Lower leg skin (tissue), 4 donors: Measurements from ENCODE around the gene PDE7B. TPM values are rescaled to one million over a fixed set of nuclear protein-coding genes. Genes with fewer than 3 reads are reported as not detected.

Experiments used
- DNase-seq, 2 donors: peaks; one replicate each; pipeline ENCODE4 v3.0.0-alpha.2; 2019; ENCODE audit warnings: low spot score in 2 of 2
- H3K4me3 ChIP-seq: fragments of 200-600 bp; sonication (generic); 2 replicates; pipeline ENCODE4 v1.5.1; 2017; ENCODE audit warnings: mild to moderate bottlenecking, low read depth; ENCODE audit not compliant: poor library complexity, severe bottlenecking
- POLR2A ChIP-seq, 2 donors: fragments of 450-650 bp; IDR thresholded peaks; one replicate each; pipeline ENCODE4 v1.6.1; 2016 to 2017; ENCODE audit warnings: antibody characterized with exemption in 2 of 2, mild to moderate bottlenecking in 1 of 2, moderate library complexity in 1 of 2
- WGBS, 2 donors: methylation state at CpG; one replicate each; pipeline ENCODE4 v1.1.5; 2018; 5-methylcytosine and 5-hydroxymethylcytosine counted together
- intact Hi-C: fragments of 100-400 bp; cut with DNase I; formaldehyde crosslinking; loops from one replicate; pipeline ENCODE4 v1.15.0; 2023; ENCODE audit warnings: low total_unique reads
- total RNA-seq, 4 donors: library from RNA; depleted of rRNA; stranded (reverse); fragments of >200 nt; gene quantifications; one replicate each; pipeline ENCODE4 v1.1.0, GENCODE V29; 2016
- TF ChIP-seq, protein P1 (sequence below), 3 donors: fragments of 450-650 bp; IDR thresholded peaks; one replicate each; pipeline ENCODE4 v1.5.1; 2016; ENCODE audit warnings: antibody characterized with exemption in 3 of 3, mild to moderate bottlenecking in 3 of 3, moderate library complexity in 2 of 3

The PDE7B gene
- total RNA-seq, 4 donors from 2014 or later = 0.30 to 1.5 (median 0.89) TPM

GRCh38 chr6:136209496-136209895, 358.0 kb downstream of the PDE7B start:
- TF ChIP-seq POLR2A (IDR thresholded peaks at IDR 0.05) = no peak
- TF ChIP-seq, protein P1, sequence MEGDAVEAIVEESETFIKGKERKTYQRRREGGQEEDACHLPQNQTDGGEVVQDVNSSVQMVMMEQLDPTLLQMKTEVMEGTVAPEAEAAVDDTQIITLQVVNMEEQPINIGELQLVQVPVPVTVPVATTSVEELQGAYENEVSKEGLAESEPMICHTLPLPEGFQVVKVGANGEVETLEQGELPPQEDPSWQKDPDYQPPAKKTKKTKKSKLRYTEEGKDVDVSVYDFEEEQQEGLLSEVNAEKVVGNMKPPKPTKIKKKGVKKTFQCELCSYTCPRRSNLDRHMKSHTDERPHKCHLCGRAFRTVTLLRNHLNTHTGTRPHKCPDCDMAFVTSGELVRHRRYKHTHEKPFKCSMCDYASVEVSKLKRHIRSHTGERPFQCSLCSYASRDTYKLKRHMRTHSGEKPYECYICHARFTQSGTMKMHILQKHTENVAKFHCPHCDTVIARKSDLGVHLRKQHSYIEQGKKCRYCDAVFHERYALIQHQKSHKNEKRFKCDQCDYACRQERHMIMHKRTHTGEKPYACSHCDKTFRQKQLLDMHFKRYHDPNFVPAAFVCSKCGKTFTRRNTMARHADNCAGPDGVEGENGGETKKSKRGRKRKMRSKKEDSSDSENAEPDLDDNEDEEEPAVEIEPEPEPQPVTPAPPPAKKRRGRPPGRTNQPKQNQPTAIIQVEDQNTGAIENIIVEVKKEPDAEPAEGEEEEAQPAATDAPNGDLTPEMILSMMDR (IDR thresholded peaks at IDR 0.05) = no peak
- no peak overlapping the region for H3K4me3 ChIP-seq
- no peak for DNase-seq
- WGBS, 2 donors = 91 to 93% methylated on average over 2 of the region's 2 CpGs
- intact Hi-C loops = no loop called here

GRCh38 chr6:136210398-136211165, 359.1 kb downstream of the PDE7B start:
- H3K4me3 ChIP-seq = no peak overlapping the region
- no peak for DNase-seq
- WGBS, 2 donors = 83 to 85% methylated on average over 13 of the region's 13 CpGs
- no peak for TF ChIP-seq POLR2A (IDR thresholded peaks at IDR 0.05)
- TF ChIP-seq, protein P1 (IDR thresholded peaks at IDR 0.05) = no peak
- intact Hi-C loops = no loop called here

DNA sequence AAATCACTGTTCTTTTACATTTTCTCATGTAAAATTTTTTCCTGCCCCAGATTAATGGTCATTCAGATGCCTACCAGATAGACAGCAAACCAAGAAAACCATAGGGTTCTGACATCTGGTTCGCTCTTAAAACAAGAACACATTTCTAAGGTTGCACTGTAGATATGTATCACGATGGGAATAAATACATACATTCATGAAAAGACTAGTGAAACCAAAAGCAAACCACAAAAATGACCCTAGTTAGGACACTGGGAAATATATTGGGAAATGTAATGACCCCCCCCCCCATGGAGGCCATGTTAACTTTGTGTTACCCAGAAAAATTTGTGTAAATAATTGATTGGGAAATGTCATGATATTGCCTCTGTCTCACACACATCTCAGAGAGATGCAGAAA, 361.1 kb downstream of the PDE7B start:
- intact Hi-C loops = no loop called here
- DNase-seq = no peak
- TF ChIP-seq, protein P1 (IDR thresholded peaks at IDR 0.05) = no peak
- TF ChIP-seq POLR2A (IDR thresholded peaks at IDR 0.05) = no peak
- no peak overlapping the region for H3K4me3 ChIP-seq
- 90 to 96% methylated on average over 2 of the region's 2 CpGs for WGBS, 2 donors

DNA sequence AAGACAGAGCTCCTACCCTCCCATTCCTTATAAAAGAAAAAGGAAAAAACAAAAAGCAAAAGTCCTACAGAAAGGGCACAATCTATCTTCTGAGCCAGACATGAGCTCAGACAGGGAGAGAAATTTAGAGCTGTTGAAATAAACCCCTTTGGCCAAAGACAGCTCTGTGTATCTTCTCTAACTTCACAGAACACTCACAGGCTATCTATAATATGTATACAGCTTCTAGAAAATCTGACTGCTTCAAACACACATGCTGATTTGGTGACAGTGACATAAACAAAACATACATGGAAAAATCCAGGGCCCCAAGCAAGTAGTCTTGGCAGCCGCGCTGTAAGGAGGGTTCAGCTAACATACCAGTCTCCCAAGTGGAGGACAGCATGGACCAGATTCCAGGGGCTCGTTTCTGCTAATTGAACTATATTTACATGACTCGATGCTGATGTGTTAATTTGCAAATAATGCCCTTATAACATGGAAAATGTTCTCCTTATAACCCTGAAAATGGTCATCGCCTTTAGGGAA, 361.6 kb downstream of the PDE7B start:
- DNase-seq = no peak
- no peak overlapping the region for H3K4me3 ChIP-seq
- TF ChIP-seq POLR2A (IDR thresholded peaks at IDR 0.05) = no peak
- TF ChIP-seq, protein P1 (IDR thresholded peaks at IDR 0.05) = no peak
- WGBS, 2 donors = 70 to 77% methylated on average over 5 of the region's 5 CpGs
- intact Hi-C loops = no loop called here

GRCh38 chr6:136213853-136214252, 362.4 kb downstream of the PDE7B start:
- H3K4me3 ChIP-seq = no peak overlapping the region
- intact Hi-C loops = no loop called here
- no peak for DNase-seq
- TF ChIP-seq, protein P1 (IDR thresholded peaks at IDR 0.05) = no peak
- no peak for TF ChIP-seq POLR2A (IDR thresholded peaks at IDR 0.05)
